Endothelial cell of hepatic sinusoid (primary cell): ENCODE results near the gene RUNX1.
"Not testable (repeated sequence)": the region's sequence is repeated elsewhere in the genome, so short reads cannot be mapped to it uniquely, and the experiment has no call there.

ENCODE experiments used
- in situ Hi-C: cut with HindIII; loops from 2 replicates; pipeline ENCODE4 v1.10.0; 2017; ENCODE audit warnings: low sequenced_read_pairs

Gene RUNX1

GRCh38 chr21:34994766-34995631 is 54.1 kb downstream of the RUNX1 start:
- in situ Hi-C loops, result no loop called here

GRCh38 chr21:34993521-34993921 is 55.6 kb downstream of the RUNX1 start:
- in situ Hi-C loops, result not testable (repeated sequence)

GRCh38 chr21:34992736-34993398 is 56.2 kb downstream of the RUNX1 start:
- in situ Hi-C loops, result no loop called here

GRCh38 chr21:34992180-34992579 is 56.9 kb downstream of the RUNX1 start:
- in situ Hi-C loops, result no loop called here

GRCh38 chr21:34991366-34991957 is 57.6 kb downstream of the RUNX1 start:
- in situ Hi-C loops, result no loop called here

GRCh38 chr21:34990842-34991241 is 58.3 kb downstream of the RUNX1 start:
- in situ Hi-C loops, result no loop called here

- in situ Hi-C loops, result no loop called here
Observed at GRCh38 chr21:34989337-34990151, 59.6 kb downstream of the RUNX1 start.

GRCh38 chr21:34988625-34989024 is 60.5 kb downstream of the RUNX1 start:
- in situ Hi-C loops, result no loop called here

GRCh38 chr21:34988139-34988538 is 61.0 kb downstream of the RUNX1 start:
- in situ Hi-C loops, result no loop called here

- in situ Hi-C loops, result no loop called here
Observed at GRCh38 chr21:34987501-34988072, 61.5 kb downstream of the RUNX1 start.

- in situ Hi-C loops, result no loop called here
Observed at GRCh38 chr21:34986561-34987500, 62.3 kb downstream of the RUNX1 start.

GRCh38 chr21:34984356-34985058 is 64.6 kb downstream of the RUNX1 start:
- in situ Hi-C loops, result no loop called here

- in situ Hi-C loops, result no loop called here
Observed at GRCh38 chr21:34983680-34984086, 65.4 kb downstream of the RUNX1 start.

- in situ Hi-C loops, result no loop called here
Observed at GRCh38 chr21:34981791-34982190, 67.3 kb downstream of the RUNX1 start.

GRCh38 chr21:34980423-34981115 is 68.5 kb downstream of the RUNX1 start:
- in situ Hi-C loops, result no loop called here

- in situ Hi-C loops, result no loop called here
Observed at GRCh38 chr21:34979383-34979782, 69.7 kb downstream of the RUNX1 start.

- in situ Hi-C loops, result no loop called here
Observed at GRCh38 chr21:34977333-34977732, 71.8 kb downstream of the RUNX1 start.
